Left lung (tissue), 10 donors: ENCODE measurements around the gene STAT3. TPM values are rescaled to one million over a fixed set of nuclear protein-coding genes. Genes with fewer than 3 reads are reported as not detected.

Source experiments
- ATAC-seq: fragments of 200-7000 bp; cut with Tn5 transposase; one replicate; pipeline ENCODE4 v1.9.1; 2020; ENCODE audit warnings: moderate library complexity
- DNase-seq, 4 donors: peaks; one replicate each; pipeline ENCODE4 v3.0.0-alpha.2; 2013 to 2020
- H3K27ac ChIP-seq, 2 donors: fragments of 200-600 bp; sonication (generic) in 1 of 2; one replicate each; pipeline versions ENCODE4 v1.5.0 to v1.8.0; 2020 to 2021
- H3K27me3 ChIP-seq, 2 donors: fragments of 200-600 bp; sonication (generic) in 1 of 2; one replicate each; pipeline versions ENCODE4 v1.5.0 to v1.8.0; 2020 to 2021
- H3K36me3 ChIP-seq, 2 donors: fragments of 200-600 bp; sonication (generic) in 1 of 2; one replicate each; pipeline versions ENCODE4 v1.5.0 to v1.8.0; 2020 to 2021
- H3K4me1 ChIP-seq, 2 donors: fragments of 200-600 bp; one replicate each; pipeline ENCODE4 v1.8.0; 2021
- H3K4me3 ChIP-seq, 2 donors: fragments of 200-600 bp; sonication (generic) in 1 of 2; one replicate each; pipeline versions ENCODE4 v1.5.0 to v1.8.0; 2020 to 2021; ENCODE audit warnings: mild to moderate bottlenecking in 1 of 2
- H3K9me3 ChIP-seq, 2 donors: fragments of 200-600 bp; sonication (generic) in 1 of 2; one replicate each; pipeline versions ENCODE4 v1.5.0 to v1.8.0; 2020 to 2021
- intact Hi-C, 2 donors: fragments of 100-400 bp; cut with DNase I; formaldehyde crosslinking; loops; one replicate each; pipeline versions ENCODE4 v1.11.2 to v1.14.2; 2022
- polyA plus RNA-seq, 6 donors: library from polyadenylated mRNA; unstranded; fragments of 120-200 nt; gene quantifications; one replicate each; pipeline ENCODE4 v1.2.1, GENCODE V29; 2013; ENCODE audit not compliant: insufficient read length in 6 of 6
- total RNA-seq, 2 donors: library from RNA; stranded (reverse); fragmentation: NEBNext Ultra II Directional; extraction: Animal tissue kit (Norgen Biotek cat#: 25700); gene quantifications; one replicate each; pipeline ENCODE4 v1.2.1, GENCODE V29; 2021
- TF ChIP-seq, protein P1 (sequence below), 2 donors: fragments of 200-600 bp; sonication (generic) in 1 of 2; IDR thresholded peaks; one replicate each; pipeline versions ENCODE4 v1.5.0 to v1.8.0; 2021; ENCODE audit warnings: antibody characterized with exemption in 2 of 2
- donor health status: DM: no; HTN: yes; CAD: no.
- donor health status: DM: no; HTN: no; CAD: no.

STAT3 gene
- total and polyA plus RNA-seq, 8 donors = 75.0 to 271 (median 80.5) TPM

DNA sequence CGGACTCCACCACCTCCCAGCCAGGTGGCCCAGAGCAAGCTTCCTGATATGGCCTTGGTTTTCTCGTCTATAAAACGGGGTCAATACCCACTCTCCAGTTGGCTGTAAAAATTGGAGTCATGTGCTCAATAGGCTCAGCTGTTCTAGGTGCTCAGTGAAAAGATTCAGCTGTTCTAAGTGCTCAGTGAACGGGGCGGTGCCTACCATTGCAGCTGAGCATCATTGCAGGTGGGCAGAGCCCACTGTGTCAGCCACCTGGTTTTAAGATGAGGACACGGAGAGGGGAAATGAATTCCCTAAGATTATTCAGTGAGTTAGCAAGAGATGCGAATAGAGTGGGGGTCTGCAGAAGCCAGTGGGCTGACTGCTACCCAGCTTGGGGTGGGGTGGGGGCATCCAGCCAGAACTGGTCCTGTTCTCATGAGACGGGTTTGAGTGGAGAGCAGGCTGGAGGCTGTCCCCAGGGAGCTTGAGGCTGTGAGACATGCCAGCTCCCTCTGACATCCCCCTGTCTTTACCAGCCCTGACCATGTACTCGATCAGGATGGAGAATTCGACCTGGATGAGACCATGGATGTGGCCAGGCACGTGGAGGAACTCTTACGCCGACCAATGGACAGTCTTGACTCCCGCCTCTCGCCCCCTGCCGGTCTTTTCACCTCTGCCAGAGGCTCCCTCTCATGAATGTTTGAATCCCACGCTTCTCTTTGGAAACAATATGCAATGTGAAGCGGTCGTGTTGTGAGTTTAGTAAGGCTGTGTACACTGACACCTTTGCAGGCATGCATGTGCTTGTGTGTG is 78.1 kb downstream of the STAT3 start:
- no peaks in the 10 kb centered on the region for H3K27me3 ChIP-seq
- H3K36me3 ChIP-seq = peaks cover 0 to 94% of the 10 kb centered on the region in 2 donors
- no peak overlapping the region for H3K27ac ChIP-seq
- ATAC-seq = no peak
- DNase-seq = no peak
- peaks cover 19 to 43% of the 10 kb centered on the region in 2 donors for H3K4me1 ChIP-seq
- no peaks in the 10 kb centered on the region for H3K9me3 ChIP-seq
- intact Hi-C loops = no loop called here
- TF ChIP-seq, protein P1, sequence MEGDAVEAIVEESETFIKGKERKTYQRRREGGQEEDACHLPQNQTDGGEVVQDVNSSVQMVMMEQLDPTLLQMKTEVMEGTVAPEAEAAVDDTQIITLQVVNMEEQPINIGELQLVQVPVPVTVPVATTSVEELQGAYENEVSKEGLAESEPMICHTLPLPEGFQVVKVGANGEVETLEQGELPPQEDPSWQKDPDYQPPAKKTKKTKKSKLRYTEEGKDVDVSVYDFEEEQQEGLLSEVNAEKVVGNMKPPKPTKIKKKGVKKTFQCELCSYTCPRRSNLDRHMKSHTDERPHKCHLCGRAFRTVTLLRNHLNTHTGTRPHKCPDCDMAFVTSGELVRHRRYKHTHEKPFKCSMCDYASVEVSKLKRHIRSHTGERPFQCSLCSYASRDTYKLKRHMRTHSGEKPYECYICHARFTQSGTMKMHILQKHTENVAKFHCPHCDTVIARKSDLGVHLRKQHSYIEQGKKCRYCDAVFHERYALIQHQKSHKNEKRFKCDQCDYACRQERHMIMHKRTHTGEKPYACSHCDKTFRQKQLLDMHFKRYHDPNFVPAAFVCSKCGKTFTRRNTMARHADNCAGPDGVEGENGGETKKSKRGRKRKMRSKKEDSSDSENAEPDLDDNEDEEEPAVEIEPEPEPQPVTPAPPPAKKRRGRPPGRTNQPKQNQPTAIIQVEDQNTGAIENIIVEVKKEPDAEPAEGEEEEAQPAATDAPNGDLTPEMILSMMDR (IDR thresholded peaks at IDR 0.05) = no peak
- no peak overlapping the region for H3K4me3 ChIP-seq

DNA sequence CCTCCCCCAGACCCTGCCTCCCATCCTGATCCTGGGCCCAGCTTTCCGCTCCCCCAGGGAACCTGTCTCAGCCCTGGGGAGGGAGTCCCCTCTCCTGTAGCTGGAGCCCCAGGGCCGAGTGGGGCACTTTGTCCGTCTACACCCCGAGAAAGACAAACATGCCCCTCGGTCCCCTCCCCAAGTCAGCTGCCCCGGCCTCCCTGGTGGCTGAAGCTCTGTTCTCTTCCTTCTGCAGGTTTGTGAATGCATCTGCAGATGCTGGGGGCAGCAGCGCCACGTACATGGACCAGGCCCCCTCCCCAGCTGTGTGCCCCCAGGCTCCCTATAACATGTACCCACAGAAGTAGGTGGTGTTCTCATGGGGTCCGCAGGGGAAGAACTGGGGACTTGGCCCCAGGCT is 79.1 kb downstream of the STAT3 start:
- H3K4me1 ChIP-seq = peaks cover 19 to 34% of the 10 kb centered on the region in 2 donors
- H3K4me3 ChIP-seq = no peak overlapping the region
- no peak overlapping the region for H3K27ac ChIP-seq
- DNase-seq = no peak
- H3K27me3 ChIP-seq = no peaks in the 10 kb centered on the region
- H3K9me3 ChIP-seq = no peaks in the 10 kb centered on the region
- intact Hi-C loops = no loop called here
- ATAC-seq = no peak
- peaks cover 0 to 94% of the 10 kb centered on the region in 2 donors for H3K36me3 ChIP-seq
- TF ChIP-seq, protein P1 (IDR thresholded peaks at IDR 0.05) = no peak

DNA sequence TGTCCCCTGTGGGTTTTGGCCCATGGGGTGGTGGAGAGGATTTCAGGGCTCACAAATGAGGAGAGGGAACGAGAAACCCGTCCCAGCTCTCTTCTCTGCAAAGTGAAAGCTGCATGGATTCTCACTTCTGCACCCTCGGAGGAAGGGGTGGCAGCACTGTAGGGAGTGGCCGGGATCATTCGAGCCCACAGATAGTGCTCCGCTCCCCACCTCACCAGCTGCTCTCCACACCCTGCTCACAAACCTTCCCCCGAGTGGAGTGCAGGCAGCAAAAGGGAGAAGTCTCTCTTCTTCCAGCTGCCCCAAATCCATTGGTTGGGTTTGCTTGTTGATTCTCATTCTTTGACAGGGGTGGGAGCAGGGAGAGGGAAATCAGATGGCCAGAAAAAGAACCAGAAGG is 79.8 kb downstream of the STAT3 start:
- Histone ChIP-seq H3K9me3 (no peaks in the 10 kb centered on the region), H3K4me1 (peaks cover 19 to 27% of the 10 kb centered on the region in 2 donors), H3K27me3 (no peaks in the 10 kb centered on the region), H3K27ac (no peak overlapping the region), H3K36me3 (peaks cover 0 to 94% of the 10 kb centered on the region in 2 donors), H3K4me3 (no peak overlapping the region)
- TF ChIP-seq, protein P1 (IDR thresholded peaks at IDR 0.05) = no peak
- ATAC-seq = no peak
- no peak for DNase-seq
- intact Hi-C loops = no loop called here

DNA sequence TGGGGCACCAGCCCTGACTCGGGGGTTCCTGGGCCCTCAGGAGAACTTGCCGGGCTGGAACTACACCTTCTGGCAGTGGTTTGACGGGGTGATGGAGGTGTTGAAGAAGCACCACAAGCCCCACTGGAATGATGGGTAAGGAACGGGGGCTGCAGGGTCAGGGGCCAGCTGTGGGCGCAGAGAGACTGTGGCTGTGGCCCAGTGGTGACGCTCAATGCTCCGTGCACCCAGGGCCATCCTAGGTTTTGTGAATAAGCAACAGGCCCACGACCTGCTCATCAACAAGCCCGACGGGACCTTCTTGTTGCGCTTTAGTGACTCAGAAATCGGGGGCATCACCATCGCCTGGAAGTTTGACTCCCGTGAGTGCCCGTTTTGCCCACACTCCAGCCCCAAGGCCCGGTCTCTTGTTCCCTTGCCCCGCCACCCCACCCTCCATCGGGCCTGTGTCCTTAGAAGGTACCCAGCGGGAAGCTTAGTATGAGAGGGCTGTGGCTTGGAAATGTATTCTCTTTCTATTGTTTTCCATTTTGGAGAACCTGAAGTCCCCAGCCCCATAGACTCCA is 80.8 kb downstream of the STAT3 start:
- intact Hi-C loops = no loop called here
- TF ChIP-seq, protein P1 (IDR thresholded peaks at IDR 0.05) = no peak
- Histone ChIP-seq H3K9me3 (no peaks in the 10 kb centered on the region), H3K27me3 (no peaks in the 10 kb centered on the region), H3K36me3 (peaks cover 0 to 94% of the 10 kb centered on the region in 2 donors), H3K4me3 (no peak overlapping the region), H3K27ac (no peak overlapping the region), H3K4me1 (peaks cover 14 to 17% of the 10 kb centered on the region in 2 donors)
- ATAC-seq (no peak), DNase-seq (no peak)

DNA sequence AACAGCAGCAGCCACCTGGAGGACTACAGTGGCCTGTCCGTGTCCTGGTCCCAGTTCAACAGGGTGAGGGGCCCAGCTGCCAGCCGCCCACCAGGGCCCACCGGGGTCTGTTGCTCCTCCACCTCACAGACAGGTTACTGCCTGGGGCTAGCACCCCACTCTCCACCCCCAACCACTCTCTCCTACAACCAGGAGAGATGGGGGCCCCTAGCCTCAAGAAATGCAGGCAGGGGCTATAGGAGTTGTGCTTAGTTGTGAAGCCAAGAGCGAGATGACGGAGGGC is 81.9 kb downstream of the STAT3 start:
- no peak for DNase-seq
- intact Hi-C loops = no loop called here
- H3K4me1 ChIP-seq = peaks cover 5 to 6% of the 10 kb centered on the region in 2 donors
- H3K27me3 ChIP-seq = no peaks in the 10 kb centered on the region
- H3K27ac ChIP-seq = no peak overlapping the region
- H3K4me3 ChIP-seq = no peak overlapping the region
- TF ChIP-seq, protein P1 (IDR thresholded peaks at IDR 0.05) = no peak
- no peaks in the 10 kb centered on the region for H3K9me3 ChIP-seq
- ATAC-seq = no peak
- peaks cover 0 to 100% of the 10 kb centered on the region in 2 donors for H3K36me3 ChIP-seq
